Epithelial cell of proximal tubule (primary cell): Measurements from ENCODE around the gene GPR3. TPM values are rescaled to one million over a fixed set of nuclear protein-coding genes. Genes with fewer than 3 reads are reported as not detected.

ENCODE experiments used
- DNase-seq: peaks from one replicate; pipeline ENCODE4 v3.0.0-alpha.2; 2011; ENCODE audit warnings: low read depth
- H3K4me3 ChIP-seq: 2 replicates; pipeline ENCODE4 v1.5.1; 2011; ENCODE audit warnings: low read depth, mild to moderate bottlenecking, low read length
- total RNA-seq: library from RNA; depleted of rRNA; stranded (reverse); fragments of >200 nt; gene quantifications from 2 replicates; pipeline ENCODE4 v1.2.3, GENCODE V29; 2015
- TF ChIP-seq, protein P1 (sequence below): conservative IDR thresholded peaks from 2 replicates; pipeline ENCODE4 v1.5.1; 2012; ENCODE audit warnings: low read depth, mild to moderate bottlenecking, low read length

GPR3 gene
- total RNA-seq, 1 donor from 2014 or later, result 3.0 TPM

DNA sequence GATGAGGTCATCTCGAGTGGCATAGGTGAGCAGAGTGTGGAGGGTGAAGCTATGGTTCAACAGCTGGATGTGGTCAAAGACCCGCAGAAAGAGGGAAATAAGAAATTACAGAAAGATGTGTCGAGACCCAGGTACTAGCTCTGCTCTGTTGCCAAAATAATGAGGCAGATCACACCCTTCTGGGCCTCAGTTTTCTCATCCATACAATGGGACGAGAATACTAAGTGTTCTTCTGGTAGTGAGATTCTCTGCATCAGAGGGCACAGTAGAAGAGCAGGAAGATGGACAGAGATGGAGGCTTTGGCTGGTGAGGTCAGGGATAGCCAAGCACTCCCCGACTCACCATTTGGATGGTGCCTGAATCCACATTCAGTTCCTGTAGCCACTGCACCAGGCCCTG lies 36.7 kb upstream of the GPR3 start:
- no peak for DNase-seq
- no peak overlapping the region for H3K4me3 ChIP-seq
- TF ChIP-seq, protein P1, sequence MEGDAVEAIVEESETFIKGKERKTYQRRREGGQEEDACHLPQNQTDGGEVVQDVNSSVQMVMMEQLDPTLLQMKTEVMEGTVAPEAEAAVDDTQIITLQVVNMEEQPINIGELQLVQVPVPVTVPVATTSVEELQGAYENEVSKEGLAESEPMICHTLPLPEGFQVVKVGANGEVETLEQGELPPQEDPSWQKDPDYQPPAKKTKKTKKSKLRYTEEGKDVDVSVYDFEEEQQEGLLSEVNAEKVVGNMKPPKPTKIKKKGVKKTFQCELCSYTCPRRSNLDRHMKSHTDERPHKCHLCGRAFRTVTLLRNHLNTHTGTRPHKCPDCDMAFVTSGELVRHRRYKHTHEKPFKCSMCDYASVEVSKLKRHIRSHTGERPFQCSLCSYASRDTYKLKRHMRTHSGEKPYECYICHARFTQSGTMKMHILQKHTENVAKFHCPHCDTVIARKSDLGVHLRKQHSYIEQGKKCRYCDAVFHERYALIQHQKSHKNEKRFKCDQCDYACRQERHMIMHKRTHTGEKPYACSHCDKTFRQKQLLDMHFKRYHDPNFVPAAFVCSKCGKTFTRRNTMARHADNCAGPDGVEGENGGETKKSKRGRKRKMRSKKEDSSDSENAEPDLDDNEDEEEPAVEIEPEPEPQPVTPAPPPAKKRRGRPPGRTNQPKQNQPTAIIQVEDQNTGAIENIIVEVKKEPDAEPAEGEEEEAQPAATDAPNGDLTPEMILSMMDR, result no peak

DNA sequence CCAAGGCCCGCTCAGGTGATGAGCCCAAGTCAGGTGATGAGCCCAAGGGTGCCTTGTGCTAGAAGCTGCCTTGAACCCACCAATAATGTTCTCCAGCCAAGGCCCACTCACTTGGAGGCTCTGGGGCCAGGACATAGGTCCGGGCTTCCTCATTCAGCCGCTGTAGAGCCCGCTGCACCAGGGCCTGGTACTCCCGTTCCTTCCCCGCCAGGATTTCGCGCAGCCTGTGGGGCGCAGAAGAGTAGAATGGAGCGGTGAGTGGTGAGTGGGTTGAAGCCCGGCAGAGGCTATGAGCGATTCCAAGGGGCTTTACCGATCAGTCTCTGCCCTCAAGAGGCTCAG lies 36.2 kb upstream of the GPR3 start:
- no peak overlapping the region for H3K4me3 ChIP-seq
- TF ChIP-seq, protein P1, result no peak
- DNase-seq, result no peak

DNA sequence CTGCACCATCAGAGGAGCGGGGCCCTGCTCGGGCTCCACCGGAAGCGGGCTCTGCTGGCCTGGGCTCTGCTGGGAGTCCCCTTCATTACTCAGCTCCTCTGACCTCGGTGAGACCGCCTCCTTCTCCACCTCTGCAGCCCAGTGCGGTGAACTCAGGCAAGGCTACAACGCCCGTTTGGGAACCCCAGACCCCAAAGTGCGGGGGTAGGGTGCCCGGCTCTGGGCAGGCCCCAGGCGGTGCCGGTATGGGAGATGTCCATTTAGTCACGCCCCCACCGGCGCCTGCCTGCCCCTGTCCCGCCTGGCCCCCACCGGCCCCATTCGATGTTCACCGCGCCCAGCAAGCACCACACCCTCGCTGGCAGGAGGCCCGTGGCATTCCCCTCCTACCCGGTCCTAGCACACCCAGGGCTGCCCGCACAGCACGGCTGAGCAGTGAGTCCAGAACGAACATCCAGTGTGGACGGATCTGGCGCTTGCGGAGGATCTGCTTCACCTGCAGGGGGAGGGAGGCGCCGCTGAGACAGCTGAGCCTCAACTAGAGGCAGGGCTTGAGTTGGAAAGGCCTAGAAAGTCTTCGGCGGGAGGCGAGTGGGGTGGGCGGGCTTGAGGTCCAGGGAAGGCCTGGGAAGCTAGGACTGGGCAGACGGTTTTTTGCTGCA lies 35.7 kb upstream of the GPR3 start:
- no peak for DNase-seq
- TF ChIP-seq, protein P1, result no peak
- no peak overlapping the region for H3K4me3 ChIP-seq

DNA sequence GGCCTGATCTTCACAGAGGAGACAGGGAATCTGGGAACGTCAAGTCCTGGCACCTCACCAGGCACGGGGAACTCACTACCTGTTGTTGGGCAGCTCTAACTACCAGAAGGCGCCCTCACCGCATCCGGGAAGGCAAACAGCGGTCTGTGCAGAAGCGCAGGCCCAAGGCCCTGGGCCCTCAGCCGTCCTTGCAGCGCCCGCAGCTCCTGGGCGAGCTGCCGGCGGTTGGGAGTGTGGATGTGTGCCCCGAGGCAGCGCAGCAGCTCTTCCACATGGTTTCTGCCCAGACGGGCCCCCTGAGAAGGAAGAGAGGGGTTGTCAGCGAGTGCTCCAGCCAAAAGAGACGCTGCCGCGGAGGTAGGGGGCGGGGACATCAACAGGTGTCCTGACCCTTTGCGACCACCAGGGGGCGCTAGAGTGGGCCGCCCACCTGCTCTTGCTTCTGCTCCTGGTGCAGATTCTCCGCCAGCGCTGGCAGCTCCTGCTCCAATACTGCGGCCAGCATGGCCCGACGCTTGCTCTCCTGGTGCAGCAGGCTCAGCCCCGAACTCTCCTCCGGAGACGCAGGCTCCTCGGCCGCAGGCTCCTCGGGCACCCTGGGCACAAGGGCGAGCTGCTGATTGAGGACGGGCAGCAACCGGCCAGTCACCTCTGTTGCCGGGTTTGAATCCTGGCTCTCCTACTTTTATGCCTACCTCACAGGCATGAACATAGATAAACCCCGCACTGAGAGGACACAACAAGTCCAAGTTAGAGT lies 35.0 kb upstream of the GPR3 start:
- DNase-seq, result no peak
- no peak overlapping the region for H3K4me3 ChIP-seq
- TF ChIP-seq, protein P1, result peak; percentile 76

DNA sequence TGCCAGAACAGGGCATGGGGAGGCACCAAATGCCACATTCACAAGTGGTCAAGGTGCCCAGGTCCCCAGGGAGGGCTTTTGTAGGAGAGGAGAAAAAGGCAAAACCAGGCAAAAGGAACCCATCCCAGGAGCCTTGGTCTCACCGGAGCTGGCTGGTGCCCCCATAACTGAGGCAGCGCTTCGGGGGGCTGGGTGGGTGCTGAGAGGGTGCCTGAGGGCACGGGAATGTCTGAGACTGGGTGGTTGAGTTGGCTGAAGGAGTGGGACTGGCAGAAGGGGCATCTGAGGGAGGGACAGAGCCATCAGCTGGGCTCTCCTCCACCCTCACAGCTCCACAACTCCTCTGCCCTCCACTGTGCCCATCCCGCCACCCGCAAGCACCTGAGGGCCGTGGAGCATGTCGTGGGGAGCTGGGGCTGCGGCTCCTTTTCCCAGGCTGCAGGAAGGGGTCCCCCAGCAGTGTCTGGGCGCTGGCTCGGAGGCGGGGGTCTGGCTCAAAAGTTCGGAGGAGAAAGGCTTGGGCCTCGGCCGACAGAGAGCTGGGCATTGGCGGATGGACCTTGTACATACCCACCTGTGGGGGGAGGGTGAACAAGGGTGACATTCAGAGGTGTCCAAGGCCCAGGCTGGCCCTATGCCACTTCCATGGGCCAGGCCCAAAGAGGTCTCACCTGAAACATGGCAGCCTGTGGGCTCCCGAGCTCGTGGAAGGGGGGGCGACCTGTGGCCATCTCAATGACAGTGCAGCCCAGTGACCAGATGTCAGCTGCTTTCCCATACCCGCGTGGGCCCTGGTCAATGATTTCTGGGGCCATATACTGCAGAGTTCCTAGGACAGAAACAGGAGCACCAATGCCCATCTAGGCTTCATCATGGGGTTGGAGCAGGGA lies 34.1 kb upstream of the GPR3 start:
- TF ChIP-seq, protein P1, result no peak
- H3K4me3 ChIP-seq, result no peak overlapping the region
- DNase-seq, result no peak

DNA sequence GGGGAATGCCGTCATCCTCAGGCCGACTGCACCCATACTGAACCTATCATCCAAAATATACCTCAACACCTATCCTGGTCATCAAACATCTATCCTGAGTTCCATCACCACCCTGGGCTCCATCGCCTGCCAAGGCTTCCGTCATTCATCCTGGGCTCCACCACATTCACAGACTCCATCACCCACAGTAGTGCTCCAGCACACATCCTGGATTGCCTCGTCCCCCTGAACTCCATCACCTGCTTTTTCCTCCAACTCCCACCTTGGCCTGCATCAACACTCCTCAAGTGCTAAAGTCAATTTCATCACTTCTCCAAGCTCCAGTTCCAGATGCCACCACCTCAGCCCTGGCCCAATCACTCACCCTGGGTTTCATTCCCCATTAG lies 33.5 kb upstream of the GPR3 start:
- H3K4me3 ChIP-seq, result no peak overlapping the region
- TF ChIP-seq, protein P1, result no peak

More for the DNA sequence above, 33.5 kb upstream of the GPR3 start:
- no peak for DNase-seq
